HL-60 (cell line): ENCODE measurements around the gene SLC38A8.

Source experiments
- DNase-seq, 2 experiments: peaks; one replicate each; pipeline ENCODE4 v3.0.0-alpha.2; 2010 to 2020; ENCODE audit warnings: low read depth in 1 of 2, low spot score in 1 of 2
- H3K27ac ChIP-seq: fragments of 250-450 bp; sonication (Bioruptor Pico); replicated peaks from 2 replicates; pipeline ENCODE4 v1.5.1; 2020; ENCODE audit warnings: mild to moderate bottlenecking, moderate library complexity
- H3K27me3 ChIP-seq: fragments of 250-450 bp; sonication (Bioruptor Pico); 2 replicates; pipeline ENCODE4 v1.5.1; 2021; ENCODE audit warnings: mild to moderate bottlenecking, moderate library complexity; ENCODE audit not compliant: insufficient read depth, poor library complexity, severe bottlenecking
- H3K4me3 ChIP-seq: replicated peaks from 2 replicates; pipeline ENCODE4 v1.5.1; 2011; ENCODE audit warnings: mild to moderate bottlenecking, control low read depth, low read length; ENCODE audit not compliant: insufficient read depth
- CTCF ChIP-seq: IDR thresholded peaks from one replicate; pipeline ENCODE4 v1.5.1; 2011; ENCODE audit warnings: low read length, control low read depth, inconsistent platforms; ENCODE audit not compliant: insufficient read depth
- GABPA ChIP-seq: IDR thresholded peaks from 2 replicates; pipeline ENCODE4 v1.6.1; 2012; ENCODE audit warnings: low read depth
- POLR2AphosphoS5 ChIP-seq: IDR thresholded peaks from 2 replicates; pipeline ENCODE4 v1.6.1; 2012; ENCODE audit warnings: low read depth
- REST ChIP-seq: IDR thresholded peaks from 2 replicates; pipeline ENCODE4 v1.6.1; 2012; ENCODE audit warnings: low read depth; ENCODE audit not compliant: insufficient replicate concordance
- SPI1 ChIP-seq: IDR thresholded peaks from 2 replicates; pipeline ENCODE4 v1.6.1; 2012; ENCODE audit warnings: low read depth, mild to moderate bottlenecking, borderline replicate concordance

The SLC38A8 gene

GRCh38 chr16:84050316-84050715 lies 7.7 kb upstream of the SLC38A8 start:
- TF ChIP-seq CTCF, result no peak
- TF ChIP-seq GABPA, result no peak
- TF ChIP-seq REST, result no peak
- no peak for TF ChIP-seq SPI1
- no peak for TF ChIP-seq POLR2AphosphoS5
- Histone ChIP-seq H3K27me3 (no peaks in the 10 kb centered on the region), H3K27ac (no peak overlapping the region), H3K4me3 (no peak overlapping the region)
- DNase-seq, result no peak

- Histone ChIP-seq H3K27me3 (peaks cover 4% of the 10 kb centered on the region), H3K27ac (no peak overlapping the region), H3K4me3 (no peak overlapping the region)
- DNase-seq, result no peak
- TF ChIP-seq POLR2AphosphoS5, result no peak
- no peak for TF ChIP-seq GABPA
- TF ChIP-seq CTCF, result no peak
These were observed 6.9 kb upstream of the SLC38A8 start for GRCh38 chr16:84049403-84050060.

GRCh38 chr16:84048871-84049270 lies 6.3 kb upstream of the SLC38A8 start:
- TF ChIP-seq CTCF, result no peak
- TF ChIP-seq REST, result no peak
- no peak for TF ChIP-seq GABPA
- no peak for TF ChIP-seq SPI1
- TF ChIP-seq POLR2AphosphoS5, result no peak
- no peak overlapping the region for H3K4me3 ChIP-seq
- H3K27ac ChIP-seq, result no peak overlapping the region
- peaks cover 11% of the 10 kb centered on the region for H3K27me3 ChIP-seq
- no peak for DNase-seq

- peaks cover 16% of the 10 kb centered on the region for H3K27me3 ChIP-seq
- no peak for DNase-seq
- TF ChIP-seq POLR2AphosphoS5 (no peak), SPI1 (no peak), CTCF (no peak), GABPA (no peak), REST (no peak)
- no peak overlapping the region for H3K4me3 ChIP-seq
- no peak overlapping the region for H3K27ac ChIP-seq
These were observed 5.7 kb upstream of the SLC38A8 start for GRCh38 chr16:84048270-84048669.
